ENCODE measurements around the gene KCNJ9. TPM values are rescaled to one million over a fixed set of nuclear protein-coding genes. Genes with fewer than 3 reads are reported as not detected.

KCNJ9 gene
- total RNA-seq, 1 experiment from 2014 or later = 0.09 TPM

- H3K36me3 Mint-ChIP-seq (ENCODE audit: insufficient read depth in 1 of 3, low read depth in 3 of 3) = peaks cover 0 to 54% (median 36%) of the 10 kb centered on the region in 3 experiments; a peak in 5 of 7 replicates
- H3K9me3 Mint-ChIP-seq = no peaks in the 10 kb centered on the region
- Histone ChIP-seq H3K4me1 (ENCODE audit: insufficient read depth, low read length) (peaks cover 10% of the 10 kb centered on the region; the same call in 1 of the 2 replicates), H2AK5ac (ENCODE audit: insufficient read length, low read length) (no peak overlapping the region), H3K4ac (ENCODE audit: low read depth, low read length) (no peak overlapping the region), H3K27me3 (ENCODE audit: insufficient read depth, low read length) (no peaks in the 10 kb centered on the region), H3K23ac (ENCODE audit: insufficient read length, low read depth, low read length) (no peak overlapping the region), H3K14ac (ENCODE audit: insufficient read depth, low read length) (no peak overlapping the region), H4K8ac (replicated peaks; ENCODE audit: insufficient read length, low read depth, low read length) (no peak overlapping the region), H2BK12ac (ENCODE audit: insufficient read length, low read depth, low read length) (no peak overlapping the region), H4K20me1 (ENCODE audit: control insufficient read depth, insufficient read depth, insufficient read length) (no peaks in the 10 kb centered on the region), H3K23me2 (ENCODE audit: insufficient read length, low read depth, low read length, poor library complexity, severe bottlenecking) (no peaks in the 10 kb centered on the region), H3T11ph (ENCODE audit: low read length) (no peak overlapping the region), H3K9ac (ENCODE audit: extremely low read depth, insufficient read length, low read length) (no peak overlapping the region), H2BK5ac (ENCODE audit: insufficient read length, low read length) (no peak overlapping the region), H3K9me3 (ENCODE audit: control insufficient read depth, low read depth, low read length) (no peaks in the 10 kb centered on the region), H2BK20ac (ENCODE audit: low read depth, low read length, poor library complexity, severe bottlenecking) (no peak overlapping the region), H3K18ac (ENCODE audit: insufficient read length, low read depth, low read length) (no peak overlapping the region), H4K91ac (ENCODE audit: insufficient read length, low read depth, low read length) (no peak overlapping the region), H3K27ac (ENCODE audit: insufficient read length, low read depth, low read length) (no peak overlapping the region), H2AFZ (ENCODE audit: low read length) (no peak overlapping the region), H3K56ac (ENCODE audit: insufficient read length, low read depth, low read length) (no peak overlapping the region), H3K4me2 (ENCODE audit: insufficient read depth, insufficient read length, low read length) (no peak overlapping the region), H4K5ac (ENCODE audit: insufficient read length, low read depth, low read length) (no peak overlapping the region), H2BK15ac (ENCODE audit: low read depth, low read length) (no peak overlapping the region), H3K79me1 (ENCODE audit: insufficient read depth, low read depth, low read length, poor library complexity, severe bottlenecking) (no peaks in the 10 kb centered on the region), H3K79me2 (ENCODE audit: insufficient read depth, low read length) (no peaks in the 10 kb centered on the region), H2BK120ac (ENCODE audit: low read depth, low read length, poor library complexity, severe bottlenecking) (no peak overlapping the region)
- no peak for TF ChIP-seq CTCF (conservative IDR thresholded peaks at IDR 0.05)
- no peak for DNase-seq
- no peak overlapping the region for H3K4me3 Mint-ChIP-seq
- peaks cover 28 to 41% of the 10 kb centered on the region in 2 experiments for H3K4me1 Mint-ChIP-seq
- no peak overlapping the region for H3K27ac Mint-ChIP-seq
- H3K27me3 Mint-ChIP-seq (ENCODE audit: low read depth) = no peaks in the 10 kb centered on the region; the same call in none of the 2 replicates
- WGBS (ENCODE audit: extremely low coverage, insufficient read length, low lambda C conversion rate) = no CpG with 5 or more reads among the region's 1 CpG
These were observed 40.0 kb downstream of the KCNJ9 start for GRCh38 chr1:160121388-160121787.
